Measurements from ENCODE around the gene SCRN2.

GRCh38 chr17:47851764-47852112, 10.7 kb upstream of the SCRN2 start:
- no peak for TF ChIP-seq CTCF (IDR thresholded peaks at IDR 0.05)
- no peak for TF ChIP-seq ZFX (IDR thresholded peaks at IDR 0.05; ENCODE audit: borderline replicate concordance)

All from 22Rv1 (cell line).